A673 (cell line): ENCODE results near the gene GTPBP1. TPM values are rescaled to one million over a fixed set of nuclear protein-coding genes. Genes with fewer than 3 reads are reported as not detected.

Experiments used
- BruUV-seq: library from RNA; stranded (reverse); fragments of 400-500 nt; replicated peaks from 2 replicates; lab custom pipeline; 2021; lab: Mats Ljungman, UMichigan
- CTCF ChIA-PET: fragments of 300-600 bp; sonication (Branson Sonifier 250); formaldehyde crosslinking; loops from one replicate; lab custom pipeline; 2022; ENCODE audit warnings: antibody characterized with exemption; lab: Charles Lee
- POLR2A ChIA-PET: fragments of 300-600 bp; sonication (Branson Sonifier 250); formaldehyde crosslinking; loops from one replicate; lab custom pipeline; 2022; ENCODE audit warnings: antibody characterized with exemption; ENCODE audit not compliant: low non-redundant PET; lab: Charles Lee
- DNase-seq: peaks from one replicate; pipeline ENCODE4 v3.0.0-alpha.2; 2015; ENCODE audit warnings: low spot score
- H3K27ac ChIP-seq: fragments of 200-600 bp; sonication (generic); 2 replicates; pipeline ENCODE4 v1.5.1; 2016; ENCODE audit warnings: mixed run types, low read depth, mild to moderate bottlenecking, mixed read lengths, antibody characterized with exemption, low read length; ENCODE audit not compliant: poor library complexity, severe bottlenecking
- H3K27me3 ChIP-seq: fragments of 200-600 bp; sonication (generic); replicated peaks from 2 replicates; pipeline ENCODE4 v1.6.1; 2017; ENCODE audit warnings: mixed run types, low read depth, mild to moderate bottlenecking, mixed read lengths, antibody characterized with exemption, low read length; ENCODE audit not compliant: insufficient read depth, poor library complexity
- H3K36me3 ChIP-seq: fragments of 200-600 bp; sonication (generic); 2 replicates; pipeline ENCODE4 v1.6.1; 2016; ENCODE audit warnings: mixed run types, mild to moderate bottlenecking, mixed read lengths, antibody characterized with exemption, low read length; ENCODE audit not compliant: insufficient read depth, poor library complexity, severe bottlenecking
- H3K4me1 ChIP-seq: fragments of 200-600 bp; sonication (generic); 2 replicates; pipeline ENCODE4 v1.6.1; 2017; ENCODE audit warnings: mixed run types, mild to moderate bottlenecking, mixed read lengths, antibody characterized with exemption, low read length; ENCODE audit not compliant: insufficient read depth, poor library complexity, severe bottlenecking
- H3K4me3 ChIP-seq: fragments of 200-600 bp; sonication (generic); 2 replicates; pipeline ENCODE4 v1.5.1; 2016; ENCODE audit warnings: low read depth, mixed run types, mild to moderate bottlenecking, mixed read lengths, low read length; ENCODE audit not compliant: poor library complexity, severe bottlenecking
- H3K9me3 ChIP-seq: fragments of 200-600 bp; sonication (generic); 2 replicates; pipeline ENCODE4 v1.6.1; 2016; ENCODE audit warnings: mixed run types, low read depth, mild to moderate bottlenecking, mixed read lengths, antibody characterized with exemption, low read length; ENCODE audit not compliant: poor library complexity, severe bottlenecking
- CTCF ChIP-seq: fragments of 300-800, 200-600 bp; sonication (generic); conservative IDR thresholded peaks from 2 replicates; pipeline ENCODE4 v1.5.1; 2017; ENCODE audit warnings: low read depth, mild to moderate bottlenecking, antibody characterized with exemption, low read length, moderate library complexity, mixed read lengths
- EZH2 ChIP-seq: fragments of 200-600 bp; sonication (generic); IDR thresholded peaks from 2 replicates; pipeline ENCODE4 v1.6.1; 2017; ENCODE audit warnings: borderline replicate concordance, low read depth, mild to moderate bottlenecking, mixed read lengths, antibody characterized with exemption, low read length; ENCODE audit not compliant: poor library complexity, severe bottlenecking
- intact Hi-C: fragments of 100-400 bp; cut with micrococcal nuclease; formaldehyde crosslinking; loops from one replicate; pipeline ENCODE4 v1.10.0; 2022; ENCODE audit not compliant: unreplicated experiment
- total RNA-seq: library from RNA; stranded (reverse); gene quantifications from 2 replicates; pipeline ENCODE4 v1.2.3, GENCODE V29; 2021

The GTPBP1 gene
- total RNA-seq, 1 experiment from 2014 or later, result 88.2 TPM

- Histone ChIP-seq H3K36me3 (peaks cover 18% of the 10 kb centered on the region), H3K27me3 (no peaks in the 10 kb centered on the region), H3K27ac (no peak overlapping the region), H3K4me1 (peaks cover 26% of the 10 kb centered on the region), H3K9me3 (no peaks in the 10 kb centered on the region), H3K4me3 (no peak overlapping the region)
- no peak for DNase-seq
- BruUV-seq, result no TSS peak
- TF ChIP-seq CTCF (no peak), EZH2 (no peak)
- intact Hi-C loops, result loop anchor here (10.0 kb wide), 1 partner anchor 205 kb away; the partner anchor contains the start of gene DDX17
- ChIA-PET CTCF (interaction anchor here (0.6 kb wide), 1 partner anchor 369 kb away, joined by 5 read pairs; no protein-coding TSS in a partner anchor), POLR2A (interaction anchor here (0.8 kb wide), 1 partner anchor 17 kb away, joined by 4 read pairs; no protein-coding TSS in a partner anchor)
These were observed 3.6 kb downstream of the GTPBP1 start for GRCh38 chr22:38709306-38709705.

GRCh38 chr22:38710351-38710750, 4.6 kb downstream of the GTPBP1 start:
- no TSS peak for BruUV-seq

GRCh38 chr22:38710866-38711265, 5.1 kb downstream of the GTPBP1 start:
- intact Hi-C loops, result no loop called here
- Histone ChIP-seq H3K27me3 (no peaks in the 10 kb centered on the region), H3K27ac (no peak overlapping the region), H3K4me3 (no peak overlapping the region), H3K9me3 (no peaks in the 10 kb centered on the region), H3K4me1 (peaks cover 34% of the 10 kb centered on the region), H3K36me3 (peaks cover 21% of the 10 kb centered on the region)
- TF ChIP-seq CTCF (no peak), EZH2 (no peak)
- BruUV-seq, result no TSS peak
- ChIA-PET CTCF (no interaction called here), POLR2A (no interaction called here)
- DNase-seq, result no peak

More at GRCh38 chr22:38710351-38710750, 4.6 kb downstream of the GTPBP1 start:
- Histone ChIP-seq H3K4me3 (no peak overlapping the region), H3K27ac (no peak overlapping the region), H3K9me3 (no peaks in the 10 kb centered on the region), H3K4me1 (peaks cover 29% of the 10 kb centered on the region), H3K27me3 (no peaks in the 10 kb centered on the region), H3K36me3 (peaks cover 18% of the 10 kb centered on the region)
- DNase-seq, result no peak
- POLR2A ChIA-PET, result no interaction called here
- intact Hi-C loops, result no loop called here
- TF ChIP-seq CTCF (no peak), EZH2 (no peak)
- CTCF ChIA-PET, result no interaction called here
